Naive B cell (primary cell): ENCODE measurements around the gene LDB2. TPM values are rescaled to one million over a fixed set of nuclear protein-coding genes. Genes with fewer than 3 reads are reported as not detected.

Source experiments
- ATAC-seq, 2 donors: fragments of 150-1000 bp; cut with Tn5 transposase; 2 replicates each; pipeline ENCODE4 v1.10.0; 2021; ENCODE audit warnings: low read depth in 2 of 2, mild to moderate bottlenecking in 2 of 2, moderate library complexity in 2 of 2
- DNase-seq: peaks from one replicate; pipeline ENCODE4 v3.0.0; 2022
- H3K27ac Mint-ChIP-seq, 6 donors: one replicate each; pipeline ENCODE4 v1.8.0; 2020 to 2022; ENCODE audit warnings: mild to moderate bottlenecking in 6 of 6, mixed read lengths in 6 of 6, moderate library complexity in 5 of 6, inconsistent platforms in 2 of 6
- H3K27me3 Mint-ChIP-seq, 3 donors: one replicate each; pipeline ENCODE4 v1.8.0; 2021 to 2022; ENCODE audit warnings: mixed read lengths in 3 of 3, mild to moderate bottlenecking in 1 of 3
- H3K36me3 Mint-ChIP-seq, 2 donors: one replicate each; pipeline ENCODE4 v1.8.0; 2020 to 2022; ENCODE audit warnings: mixed read lengths in 2 of 2, inconsistent platforms in 1 of 2, mild to moderate bottlenecking in 1 of 2
- H3K4me1 Mint-ChIP-seq, 3 donors: one replicate each; pipeline ENCODE4 v1.8.0; 2020 to 2022; ENCODE audit warnings: mixed read lengths in 3 of 3, inconsistent platforms in 1 of 3, mild to moderate bottlenecking in 1 of 3, moderate library complexity in 1 of 3
- H3K4me3 Mint-ChIP-seq, 8 donors: one replicate each; pipeline ENCODE4 v1.8.0; 2020 to 2022; ENCODE audit warnings: mild to moderate bottlenecking in 8 of 8, mixed read lengths in 8 of 8, moderate library complexity in 8 of 8, inconsistent platforms in 2 of 8
- H3K9me3 Mint-ChIP-seq, 7 donors: one replicate each; pipeline ENCODE4 v1.8.0; 2020 to 2022; ENCODE audit warnings: mixed read lengths in 7 of 7, mild to moderate bottlenecking in 5 of 7, inconsistent platforms in 2 of 7, moderate library complexity in 1 of 7
- polyA plus RNA-seq, 6 donors: library from polyadenylated mRNA; unstranded; fragments of 300-500 nt; fragmentation: Illumina TruSeq; gene quantifications; one replicate each; pipeline ENCODE4 v1.2.3, GENCODE V29; 2021; ENCODE audit warnings: low read depth in 6 of 6

LDB2 gene
- polyA plus RNA-seq, 6 donors from 2014 or later: not detected

DNA sequence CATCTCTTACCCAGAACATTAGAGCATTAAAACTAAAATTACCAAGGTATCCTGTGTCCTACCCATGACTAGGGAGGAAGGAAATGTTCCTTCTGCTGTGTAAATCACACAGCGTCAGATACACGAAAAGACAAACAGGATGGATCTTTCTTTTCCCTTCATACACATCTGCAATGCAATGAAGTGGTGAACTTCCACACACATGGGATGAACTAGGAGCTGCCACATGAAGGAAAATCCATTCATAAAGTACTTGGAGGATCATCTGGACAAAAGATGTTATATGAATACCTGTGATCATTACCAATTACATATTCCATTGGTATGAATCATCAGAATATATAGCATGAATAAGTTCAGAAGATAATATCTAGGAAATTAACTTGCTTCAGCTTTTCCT is 46.2 kb downstream of the LDB2 start:
- no peak for ATAC-seq
- peaks cover 0 to 10% (median 2%) of the 10 kb centered on the region in 7 donors for H3K9me3 Mint-ChIP-seq
- no peak overlapping the region for H3K4me3 Mint-ChIP-seq
- DNase-seq: no peak
- no peaks in the 10 kb centered on the region for H3K27me3 Mint-ChIP-seq
- no peak overlapping the region for H3K27ac Mint-ChIP-seq
- no peaks in the 10 kb centered on the region for H3K4me1 Mint-ChIP-seq
- no peaks in the 10 kb centered on the region for H3K36me3 Mint-ChIP-seq

- Mint-ChIP-seq H3K27me3 (no peaks in the 10 kb centered on the region), H3K36me3 (no peaks in the 10 kb centered on the region), H3K4me3 (no peak overlapping the region), H3K9me3 (peaks cover 0 to 8% (median 2%) of the 10 kb centered on the region in 7 donors), H3K27ac (no peak overlapping the region), H3K4me1 (no peaks in the 10 kb centered on the region)
- no peak for DNase-seq
- no peak for ATAC-seq
These were observed 51.8 kb downstream of the LDB2 start for GRCh38 chr4:16846540-16847117.

DNA sequence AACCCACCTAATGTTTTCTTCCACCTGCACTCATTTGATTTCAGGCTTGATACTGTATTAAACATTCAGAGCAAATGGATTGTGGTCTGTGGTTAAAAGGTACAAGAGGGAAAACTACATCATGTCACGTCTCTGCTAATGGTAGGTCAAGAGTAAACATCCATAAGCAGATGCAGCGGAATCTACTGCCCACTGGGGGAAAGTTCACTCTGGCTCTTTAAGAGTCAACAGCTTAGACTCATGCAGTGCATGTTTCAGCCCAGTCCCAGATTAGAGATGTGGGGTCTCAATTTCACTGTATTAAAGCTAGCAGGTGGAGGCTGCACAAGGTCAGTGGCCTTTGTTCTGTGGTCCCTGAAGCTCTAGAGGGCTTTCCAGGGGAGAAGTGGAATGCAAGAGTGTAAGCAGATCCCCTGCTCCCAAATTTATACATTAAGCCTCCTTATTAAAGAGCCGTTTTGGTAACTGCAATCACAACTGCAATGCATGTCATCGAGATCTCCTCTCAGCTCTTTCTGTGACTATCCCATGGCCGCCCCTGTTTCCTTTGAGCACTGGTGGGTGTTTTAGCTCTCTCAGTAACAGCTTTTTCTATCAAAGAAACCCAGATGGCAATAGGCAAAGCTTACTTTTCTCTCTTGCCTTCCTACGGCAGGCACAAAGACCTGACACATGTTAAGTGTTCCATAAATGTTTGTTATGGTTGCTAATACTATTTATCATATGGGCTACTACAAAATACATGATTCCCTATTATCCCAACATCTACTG is 53.4 kb downstream of the LDB2 start:
- no peak for DNase-seq
- no peaks in the 10 kb centered on the region for H3K4me1 Mint-ChIP-seq
- no peak overlapping the region for H3K4me3 Mint-ChIP-seq
- H3K27ac Mint-ChIP-seq: no peak overlapping the region
- H3K9me3 Mint-ChIP-seq: peaks cover 0 to 8% (median 0%) of the 10 kb centered on the region in 7 donors
- no peak for ATAC-seq
- H3K36me3 Mint-ChIP-seq: no peaks in the 10 kb centered on the region
- H3K27me3 Mint-ChIP-seq: no peaks in the 10 kb centered on the region

GRCh38 chr4:16843831-16844508 is 54.5 kb downstream of the LDB2 start:
- Mint-ChIP-seq H3K9me3 (peaks cover 0 to 8% (median 0%) of the 10 kb centered on the region in 7 donors), H3K4me3 (no peak overlapping the region), H3K27ac (no peak overlapping the region), H3K4me1 (no peaks in the 10 kb centered on the region), H3K27me3 (no peaks in the 10 kb centered on the region), H3K36me3 (no peaks in the 10 kb centered on the region)
- ATAC-seq: no peak
- no peak for DNase-seq

DNA sequence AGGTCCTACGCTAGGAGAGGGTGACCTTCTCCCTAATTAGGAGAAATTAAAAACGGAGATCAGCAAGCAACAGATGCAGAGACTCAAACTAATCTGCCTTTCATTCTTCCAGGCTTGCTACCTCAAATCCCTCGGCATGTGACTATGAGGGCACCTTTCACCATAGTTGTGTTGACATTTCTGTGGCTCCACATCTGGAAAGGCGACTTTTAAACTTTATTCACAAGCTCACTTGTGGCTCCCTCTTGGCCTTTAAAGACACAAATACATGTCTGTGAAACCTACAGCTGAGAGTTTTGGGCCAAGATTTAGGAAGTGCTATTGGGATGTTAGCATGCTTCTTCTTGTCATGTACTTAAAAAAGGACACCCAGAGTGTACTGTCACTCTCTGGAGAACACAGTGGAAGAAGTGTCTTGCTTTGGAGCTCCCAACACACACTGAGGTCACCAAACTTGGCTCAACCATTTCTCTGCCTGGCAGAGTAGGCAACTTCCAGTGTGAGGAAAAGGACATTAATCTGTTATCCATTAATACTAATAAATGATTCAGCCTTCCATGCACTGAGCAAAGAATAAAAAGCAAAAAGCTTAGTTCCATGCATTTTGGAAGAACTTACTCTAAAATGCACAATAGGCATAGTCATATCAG is 60.1 kb downstream of the LDB2 start:
- Mint-ChIP-seq H3K4me1 (no peaks in the 10 kb centered on the region), H3K27me3 (peaks cover 0 to 5% (median 4%) of the 10 kb centered on the region in 3 donors), H3K36me3 (no peaks in the 10 kb centered on the region), H3K27ac (no peak overlapping the region), H3K4me3 (no peak overlapping the region), H3K9me3 (peaks cover 0 to 5% (median 0%) of the 10 kb centered on the region in 7 donors)
- no peak for ATAC-seq
- no peak for DNase-seq

GRCh38 chr4:16837475-16837874 is 61.0 kb downstream of the LDB2 start:
- H3K9me3 Mint-ChIP-seq: peaks cover 0 to 5% (median 0%) of the 10 kb centered on the region in 7 donors
- no peak overlapping the region for H3K27ac Mint-ChIP-seq
- no peaks in the 10 kb centered on the region for H3K4me1 Mint-ChIP-seq
- no peak overlapping the region for H3K4me3 Mint-ChIP-seq
- H3K27me3 Mint-ChIP-seq: peaks cover 0 to 5% (median 4%) of the 10 kb centered on the region in 3 donors
- ATAC-seq (no peak), DNase-seq (no peak)
- no peaks in the 10 kb centered on the region for H3K36me3 Mint-ChIP-seq

DNA sequence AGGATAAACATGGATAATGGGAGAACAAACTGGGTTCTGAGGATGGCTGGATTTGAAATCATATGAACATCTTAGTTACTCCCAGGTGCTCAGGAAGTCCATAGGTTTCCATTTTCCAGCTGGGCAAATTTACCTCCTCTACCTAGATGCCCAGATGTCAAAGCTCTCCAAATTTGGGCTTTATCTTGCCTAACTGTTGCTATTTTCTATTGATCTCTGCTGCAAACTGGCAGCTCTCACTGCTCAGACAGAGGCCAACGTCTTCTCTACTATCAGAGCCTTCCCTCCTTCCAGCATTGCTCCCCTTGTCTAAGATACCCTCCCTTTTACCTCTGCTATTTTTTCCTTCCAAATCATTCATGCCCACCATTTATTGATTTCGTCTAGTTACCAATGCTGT is 62.1 kb downstream of the LDB2 start:
- Mint-ChIP-seq H3K27me3 (peaks cover 0 to 7% (median 5%) of the 10 kb centered on the region in 3 donors), H3K27ac (no peak overlapping the region), H3K9me3 (peaks cover 0 to 5% (median 0%) of the 10 kb centered on the region in 7 donors), H3K4me3 (no peak overlapping the region), H3K4me1 (no peaks in the 10 kb centered on the region), H3K36me3 (no peaks in the 10 kb centered on the region)
- DNase-seq (no peak), ATAC-seq (no peak)

DNA sequence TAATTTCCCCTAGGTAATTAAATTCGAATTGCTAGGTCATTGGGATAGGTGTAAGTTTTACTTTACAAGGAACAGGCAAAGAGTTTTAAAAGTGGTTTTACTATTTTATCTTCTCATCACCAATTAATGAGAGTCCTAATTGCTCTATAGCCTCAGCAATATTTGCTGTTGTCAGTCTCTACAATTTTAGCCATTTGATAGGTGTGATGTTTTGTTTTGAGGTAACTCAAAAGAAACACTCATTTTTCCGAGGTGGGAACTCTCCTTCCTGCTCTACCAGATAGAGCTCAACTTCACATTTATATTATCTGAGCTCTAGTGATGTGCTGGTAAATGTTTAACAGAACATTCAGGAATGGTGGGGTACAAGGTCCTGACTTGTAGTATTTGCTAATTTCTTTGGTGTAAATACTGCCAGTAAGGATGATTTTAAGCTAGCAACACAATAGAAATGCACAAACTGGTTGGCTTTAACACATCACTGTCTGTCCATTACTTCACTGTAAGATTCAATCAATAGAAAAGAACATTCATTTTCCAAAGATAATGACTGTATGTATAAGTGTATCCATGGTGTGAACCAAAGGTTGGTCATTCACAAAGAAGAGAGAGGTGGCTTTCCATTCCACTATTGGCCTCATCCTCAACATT is 62.7 kb downstream of the LDB2 start:
- ATAC-seq (no peak), DNase-seq (no peak)
- H3K9me3 Mint-ChIP-seq: peaks cover 0 to 9% (median 0%) of the 10 kb centered on the region in 7 donors
- no peaks in the 10 kb centered on the region for H3K36me3 Mint-ChIP-seq
- no peaks in the 10 kb centered on the region for H3K4me1 Mint-ChIP-seq
- H3K27ac Mint-ChIP-seq: no peak overlapping the region
- H3K4me3 Mint-ChIP-seq: no peak overlapping the region
- peaks cover 0 to 7% (median 5%) of the 10 kb centered on the region in 3 donors for H3K27me3 Mint-ChIP-seq

- no peaks in the 10 kb centered on the region for H3K4me1 Mint-ChIP-seq
- ATAC-seq (no peak), DNase-seq (no peak)
- H3K27me3 Mint-ChIP-seq: peaks cover 0 to 7% (median 5%) of the 10 kb centered on the region in 3 donors
- H3K27ac Mint-ChIP-seq: no peak overlapping the region
- peaks cover 0 to 9% (median 0%) of the 10 kb centered on the region in 7 donors for H3K9me3 Mint-ChIP-seq
- H3K36me3 Mint-ChIP-seq: no peaks in the 10 kb centered on the region
- no peak overlapping the region for H3K4me3 Mint-ChIP-seq
These were observed 63.6 kb downstream of the LDB2 start for GRCh38 chr4:16834814-16835213.

DNA sequence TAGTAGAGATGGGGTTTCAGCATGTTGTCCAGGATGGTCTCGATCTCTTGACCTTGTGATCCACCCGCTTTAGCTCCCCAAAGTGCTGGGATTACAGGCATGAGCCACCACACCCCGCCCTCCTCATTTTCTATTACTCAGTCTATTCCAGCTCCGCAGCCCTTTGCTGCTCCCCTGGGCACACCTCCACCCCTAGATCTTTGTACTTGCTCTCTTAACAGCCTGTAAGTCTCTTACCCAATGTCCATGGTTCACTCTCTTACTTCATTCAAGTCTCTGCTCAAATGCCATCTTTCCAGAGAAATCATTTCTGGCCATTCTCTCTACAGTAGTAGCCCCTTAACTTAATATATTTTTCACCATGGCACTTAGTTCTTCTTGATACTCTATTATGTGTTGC is 64.7 kb downstream of the LDB2 start:
- peaks cover 0 to 7% (median 5%) of the 10 kb centered on the region in 3 donors for H3K27me3 Mint-ChIP-seq
- no peak for ATAC-seq
- H3K27ac Mint-ChIP-seq: no peak overlapping the region
- DNase-seq: no peak
- no peaks in the 10 kb centered on the region for H3K36me3 Mint-ChIP-seq
- peaks cover 0 to 9% (median 0%) of the 10 kb centered on the region in 7 donors for H3K9me3 Mint-ChIP-seq
- no peaks in the 10 kb centered on the region for H3K4me1 Mint-ChIP-seq
- no peak overlapping the region for H3K4me3 Mint-ChIP-seq

GRCh38 chr4:16830081-16830480 is 68.4 kb downstream of the LDB2 start:
- ATAC-seq (no peak), DNase-seq (no peak)
- no peaks in the 10 kb centered on the region for H3K4me1 Mint-ChIP-seq
- no peaks in the 10 kb centered on the region for H3K36me3 Mint-ChIP-seq
- no peak overlapping the region for H3K27ac Mint-ChIP-seq
- peaks cover 0 to 14% (median 0%) of the 10 kb centered on the region in 7 donors for H3K9me3 Mint-ChIP-seq
- no peak overlapping the region for H3K4me3 Mint-ChIP-seq
- H3K27me3 Mint-ChIP-seq: peaks cover 0 to 5% (median 3%) of the 10 kb centered on the region in 3 donors

- Mint-ChIP-seq H3K4me1 (no peaks in the 10 kb centered on the region), H3K36me3 (no peaks in the 10 kb centered on the region), H3K27me3 (peaks cover 0 to 3% (median 0%) of the 10 kb centered on the region in 3 donors), H3K9me3 (peaks cover 0 to 9% (median 0%) of the 10 kb centered on the region in 7 donors), H3K4me3 (no peak overlapping the region), H3K27ac (no peak overlapping the region)
- DNase-seq (no peak), ATAC-seq (no peak)
These were observed 70.4 kb downstream of the LDB2 start for GRCh38 chr4:16827794-16828724.
